NCI-H1417 (cell line): ENCODE data around the gene MYH11.
"Not testable (repeated sequence)": the region's sequence is repeated elsewhere in the genome, so short reads cannot be mapped to it uniquely, and the experiment has no call there.

ENCODE experiments used
- DNase-seq, 3 experiments: peaks; one replicate each; lab custom pipeline; 2025; lab: John Stamatoyannopoulos, UW

Gene MYH11

GRCh38 chr16:15839204-15839603, 17.6 kb downstream of the MYH11 start:
- not testable (repeated sequence) for DNase-seq

- no peak for DNase-seq
These were observed 19.1 kb downstream of the MYH11 start for GRCh38 chr16:15837761-15838160.

GRCh38 chr16:15836965-15837611, 19.7 kb downstream of the MYH11 start:
- DNase-seq = no peak

- DNase-seq = no peak
These were observed 20.8 kb downstream of the MYH11 start for GRCh38 chr16:15836074-15836473.

- no peak for DNase-seq
These were observed 21.5 kb downstream of the MYH11 start for GRCh38 chr16:15835136-15835878.

GRCh38 chr16:15834502-15834901, 22.3 kb downstream of the MYH11 start:
- DNase-seq = no peak

GRCh38 chr16:15833541-15833940, 23.3 kb downstream of the MYH11 start:
- DNase-seq = no peak

- no peak for DNase-seq
These were observed 24.6 kb downstream of the MYH11 start for GRCh38 chr16:15832241-15832640.

GRCh38 chr16:15830832-15831451, 25.9 kb downstream of the MYH11 start:
- no peak for DNase-seq

GRCh38 chr16:15829460-15829859, 27.4 kb downstream of the MYH11 start:
- no peak for DNase-seq

- DNase-seq = no peak
These were observed 29.0 kb downstream of the MYH11 start for GRCh38 chr16:15827709-15828343.

GRCh38 chr16:15827299-15827698, 29.5 kb downstream of the MYH11 start:
- no peak for DNase-seq

- DNase-seq = no peak
These were observed 31.0 kb downstream of the MYH11 start for GRCh38 chr16:15825750-15826305.

- DNase-seq = no peak
These were observed 33.9 kb downstream of the MYH11 start for GRCh38 chr16:15822957-15823356.

GRCh38 chr16:15820837-15821236, 36.0 kb downstream of the MYH11 start:
- DNase-seq = no peak

- DNase-seq = no peak
These were observed 37.8 kb downstream of the MYH11 start for GRCh38 chr16:15819046-15819445.

GRCh38 chr16:15817446-15817845, 39.4 kb downstream of the MYH11 start:
- no peak for DNase-seq

GRCh38 chr16:15816228-15816627, 40.6 kb downstream of the MYH11 start:
- no peak for DNase-seq

GRCh38 chr16:15812401-15812750, 44.5 kb downstream of the MYH11 start:
- not testable (repeated sequence) for DNase-seq

GRCh38 chr16:15811481-15812400, 45.1 kb downstream of the MYH11 start:
- DNase-seq = peak; percentile 19 to 70 (median 54)

GRCh38 chr16:15810949-15811348, 45.9 kb downstream of the MYH11 start:
- DNase-seq = no peak
